ENCODE measurements around the gene SH2D3A. TPM values are rescaled to one million over a fixed set of nuclear protein-coding genes. Genes with fewer than 3 reads are reported as not detected.

SH2D3A gene
- total RNA-seq, 1 experiment from 2014 or later, result 17.9 TPM

- Histone ChIP-seq H2BK20ac (ENCODE audit: low read depth, low read length, poor library complexity, severe bottlenecking) (no peak overlapping the region), H3K4ac (ENCODE audit: low read depth, low read length) (no peak overlapping the region), H2BK12ac (ENCODE audit: insufficient read length, low read depth, low read length) (no peak overlapping the region), H3K79me2 (ENCODE audit: insufficient read depth, low read length) (no peaks in the 10 kb centered on the region), H2BK15ac (ENCODE audit: low read depth, low read length) (no peak overlapping the region), H3T11ph (ENCODE audit: low read length) (no peak overlapping the region), H3K9ac (ENCODE audit: extremely low read depth, insufficient read length, low read length) (no peak overlapping the region), H3K4me1 (ENCODE audit: insufficient read depth, low read length) (no peaks in the 10 kb centered on the region), H3K27ac (ENCODE audit: insufficient read length, low read depth, low read length) (no peak overlapping the region), H2BK120ac (ENCODE audit: low read depth, low read length, poor library complexity, severe bottlenecking) (no peak overlapping the region), H4K5ac (ENCODE audit: insufficient read length, low read depth, low read length) (no peak overlapping the region), H2AK5ac (ENCODE audit: insufficient read length, low read length) (no peak overlapping the region), H4K91ac (ENCODE audit: insufficient read length, low read depth, low read length) (no peak overlapping the region), H3K14ac (ENCODE audit: insufficient read depth, low read length) (no peak overlapping the region), H2AFZ (ENCODE audit: low read length) (no peak overlapping the region), H4K8ac (replicated peaks; ENCODE audit: insufficient read length, low read depth, low read length) (no peak overlapping the region), H2BK5ac (ENCODE audit: insufficient read length, low read length) (no peak overlapping the region), H3K18ac (ENCODE audit: insufficient read length, low read depth, low read length) (no peak overlapping the region), H3K23ac (ENCODE audit: insufficient read length, low read depth, low read length) (no peak overlapping the region), H3K27me3 (ENCODE audit: insufficient read depth, low read length) (no peaks in the 10 kb centered on the region), H3K4me2 (ENCODE audit: insufficient read depth, insufficient read length, low read length) (no peak overlapping the region), H3K56ac (ENCODE audit: insufficient read length, low read depth, low read length) (no peak overlapping the region), H3K79me1 (ENCODE audit: insufficient read depth, low read depth, low read length, poor library complexity, severe bottlenecking) (no peaks in the 10 kb centered on the region), H4K20me1 (ENCODE audit: control insufficient read depth, insufficient read depth, insufficient read length) (no peaks in the 10 kb centered on the region), H3K9me3 (ENCODE audit: control insufficient read depth, low read depth, low read length) (no peaks in the 10 kb centered on the region), H3K23me2 (ENCODE audit: insufficient read length, low read depth, low read length, poor library complexity, severe bottlenecking) (no peaks in the 10 kb centered on the region)
- Mint-ChIP-seq H3K4me1 (no peaks in the 10 kb centered on the region), H3K9me3 (peaks cover 20 to 74% of the 10 kb centered on the region in 2 experiments), H3K36me3 (ENCODE audit: insufficient read depth in 1 of 3, low read depth in 3 of 3) (peaks cover 0 to 7% (median 6%) of the 10 kb centered on the region in 3 experiments; a peak in 4 of 7 replicates), H3K27ac (no peak overlapping the region), H3K4me3 (no peak overlapping the region), H3K27me3 (ENCODE audit: low read depth) (peaks cover 31% of the 10 kb centered on the region)
- no peak for DNase-seq
- no CpG with 5 or more reads among the region's 3 CpGs for WGBS (ENCODE audit: extremely low coverage, insufficient read length, low lambda C conversion rate)
- TF ChIP-seq CTCF (conservative IDR thresholded peaks at IDR 0.05), result no peak
These were observed 44.1 kb upstream of the SH2D3A start for GRCh38 chr19:6811378-6811777.
